Measurements from ENCODE around the gene FUT1. TPM values are rescaled to one million over a fixed set of nuclear protein-coding genes. Genes with fewer than 3 reads are reported as not detected.

FUT1 gene
- total RNA-seq, 1 donor from 2014 or later = 0.51 TPM

- peaks cover 3% of the 10 kb centered on the region for H3K36me3 Mint-ChIP-seq (ENCODE audit: low read depth)
- peaks cover 16% of the 10 kb centered on the region for H3K4me1 Mint-ChIP-seq
- DNase-seq (ENCODE audit: low read depth, low spot score) = no peak
- H3K27me3 Mint-ChIP-seq (ENCODE audit: low read depth) = peaks cover 38% of the 10 kb centered on the region
- H3K4me3 Mint-ChIP-seq = no peak overlapping the region
- TF ChIP-seq CTCF (conservative IDR thresholded peaks at IDR 0.05) = no peak
- H3K9me3 Mint-ChIP-seq = peaks cover 4% of the 10 kb centered on the region
- no peak overlapping the region for H3K27ac Mint-ChIP-seq (ENCODE audit: unreplicated experiment)
These were observed 15.0 kb downstream of the FUT1 start for GRCh38 chr19:48737360-48737998.

- H3K9me3 Mint-ChIP-seq = peaks cover 9% of the 10 kb centered on the region
- TF ChIP-seq CTCF (conservative IDR thresholded peaks at IDR 0.05) = no peak
- H3K4me3 Mint-ChIP-seq = peak overlapping the region; percentile 72
- peaks cover 31% of the 10 kb centered on the region for H3K27me3 Mint-ChIP-seq (ENCODE audit: low read depth)
- H3K27ac Mint-ChIP-seq (ENCODE audit: unreplicated experiment) = no peak overlapping the region
- H3K36me3 Mint-ChIP-seq (ENCODE audit: low read depth) = peaks cover 7% of the 10 kb centered on the region
- H3K4me1 Mint-ChIP-seq = peaks cover 16% of the 10 kb centered on the region
- DNase-seq (ENCODE audit: low read depth, low spot score) = peak; percentile 45
These were observed 17.3 kb downstream of the FUT1 start for GRCh38 chr19:48735031-48735615.

- Mint-ChIP-seq H3K9me3 (peaks cover 9% of the 10 kb centered on the region), H3K4me1 (peaks cover 16% of the 10 kb centered on the region), H3K36me3 (ENCODE audit: low read depth) (peaks cover 7% of the 10 kb centered on the region), H3K27me3 (ENCODE audit: low read depth) (peaks cover 26% of the 10 kb centered on the region), H3K4me3 (peak overlapping the region; percentile 72), H3K27ac (ENCODE audit: unreplicated experiment) (no peak overlapping the region)
- no peak for TF ChIP-seq CTCF (conservative IDR thresholded peaks at IDR 0.05)
- no peak for DNase-seq (ENCODE audit: low read depth, low spot score)
These were observed 17.8 kb downstream of the FUT1 start for GRCh38 chr19:48734625-48735024.

- Mint-ChIP-seq H3K4me1 (peaks cover 6% of the 10 kb centered on the region), H3K9me3 (peaks cover 11% of the 10 kb centered on the region), H3K27me3 (ENCODE audit: low read depth) (peaks cover 18% of the 10 kb centered on the region), H3K36me3 (ENCODE audit: low read depth) (peaks cover 10% of the 10 kb centered on the region), H3K4me3 (no peak overlapping the region), H3K27ac (ENCODE audit: unreplicated experiment) (no peak overlapping the region)
- TF ChIP-seq CTCF (conservative IDR thresholded peaks at IDR 0.05) = no peak
- DNase-seq (ENCODE audit: low read depth, low spot score) = no peak
These were observed 21.0 kb downstream of the FUT1 start for GRCh38 chr19:48731452-48731851.

GRCh38 chr19:48728911-48729664, 23.4 kb downstream of the FUT1 start:
- peaks cover 11% of the 10 kb centered on the region for H3K27me3 Mint-ChIP-seq (ENCODE audit: low read depth)
- H3K4me3 Mint-ChIP-seq = no peak overlapping the region
- H3K27ac Mint-ChIP-seq (ENCODE audit: unreplicated experiment) = no peak overlapping the region
- TF ChIP-seq CTCF (conservative IDR thresholded peaks at IDR 0.05) = no peak
- H3K36me3 Mint-ChIP-seq (ENCODE audit: low read depth) = peaks cover 12% of the 10 kb centered on the region
- peaks cover 15% of the 10 kb centered on the region for H3K4me1 Mint-ChIP-seq
- DNase-seq (ENCODE audit: low read depth, low spot score) = no peak
- H3K9me3 Mint-ChIP-seq = peaks cover 16% of the 10 kb centered on the region

All from neural crest cell (in vitro differentiated cells).